Stimulated activated CD4-positive, alpha-beta T cell treated with anti-CD3 and anti-CD28 coated beads, TNF-alpha, amount 100 ng/mL, for 48 hours (primary cell): Measurements from ENCODE around the gene PPP1R27.

Experiments used
- DNase-seq, 3 donors: peaks; one replicate each; pipeline ENCODE4 v3.0.0-alpha.2; 2020; ENCODE audit warnings: low read depth in 3 of 3

PPP1R27 gene

DNA sequence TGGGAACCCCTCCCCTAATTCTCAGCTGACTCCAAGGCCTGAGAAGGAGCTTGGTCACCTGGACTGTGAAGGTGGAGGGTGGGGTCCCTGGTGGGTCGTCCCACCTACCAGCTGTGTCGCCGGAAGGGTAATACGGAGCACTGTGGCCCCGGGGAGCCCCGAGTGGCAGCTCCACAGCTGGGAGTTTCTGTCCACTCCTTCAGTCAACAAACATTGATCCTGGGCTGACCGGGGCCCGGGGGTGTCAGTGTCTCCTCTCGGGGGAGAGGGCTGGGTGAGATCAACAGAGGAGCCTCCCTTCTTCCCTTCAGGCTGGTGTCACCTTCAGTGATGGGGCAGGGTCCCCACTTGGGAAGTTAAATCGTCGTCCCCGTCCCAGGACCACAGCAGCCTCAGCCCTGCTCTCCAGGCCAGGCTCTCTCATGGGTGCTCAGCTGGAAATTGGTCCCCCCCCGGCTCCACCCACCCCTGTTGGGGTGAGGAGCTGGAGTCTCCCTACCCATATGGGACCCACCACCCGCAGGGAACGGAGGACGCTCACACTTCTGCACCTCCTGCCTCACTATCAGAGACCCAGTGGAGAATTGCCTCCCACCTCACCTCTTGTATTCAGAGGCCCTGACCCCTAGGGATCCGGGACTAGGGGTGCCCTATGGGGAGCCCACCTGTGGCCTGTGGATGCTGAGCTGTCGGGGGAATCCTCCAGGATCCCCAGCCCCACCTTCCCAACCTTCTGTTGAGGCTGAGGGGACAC lies 29.0 kb downstream of the PPP1R27 start:
- DNase-seq, result no peak

DNA sequence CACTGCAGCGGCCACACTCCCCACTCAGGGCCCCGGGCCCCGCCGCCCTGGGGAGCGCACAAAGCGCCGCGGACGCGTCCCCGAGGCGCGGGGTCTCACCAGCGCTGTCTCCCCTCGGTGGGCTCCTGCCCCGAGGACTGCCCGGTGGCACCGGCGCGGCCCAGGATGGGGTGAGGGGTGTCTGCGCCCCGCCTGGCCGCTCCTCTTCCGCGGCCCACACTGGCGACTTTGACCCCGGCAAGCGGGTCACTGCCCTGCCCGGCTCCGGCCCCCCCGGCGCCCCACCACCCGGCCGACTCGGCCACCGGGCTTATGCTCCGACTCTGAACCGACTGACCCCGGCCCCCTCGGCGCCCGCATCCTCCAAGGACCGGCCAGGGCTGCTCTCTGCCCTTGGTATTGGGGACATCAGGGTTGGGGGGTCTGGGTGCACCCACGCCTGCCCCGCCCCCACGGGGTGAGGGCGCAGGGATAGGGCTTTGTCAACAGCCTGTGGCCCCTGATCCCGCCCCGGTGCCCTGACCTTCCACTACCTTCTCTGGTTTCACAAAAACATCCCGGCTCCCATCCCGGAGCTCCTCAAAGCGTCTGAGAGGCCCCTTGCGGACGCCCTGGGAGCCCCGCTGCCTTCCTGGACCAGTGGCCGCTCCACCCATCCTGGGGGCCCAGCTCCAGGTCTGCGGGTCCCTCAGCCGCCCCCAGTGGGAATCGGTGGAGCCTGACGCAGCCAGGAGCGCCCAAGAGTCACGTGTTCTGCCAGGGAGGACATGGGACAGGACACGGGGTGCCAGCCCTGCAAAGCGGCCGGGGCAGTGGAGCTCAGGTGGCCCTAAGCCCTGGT lies 30.1 kb downstream of the PPP1R27 start:
- no peak for DNase-seq

GRCh38 chr17:81803728-81804558 lies 30.9 kb downstream of the PPP1R27 start, which contains the start of gene GCGR:
Gene GCGR (plus strand): TSS chr17:81804150. CDS start chr17:81809019, 4,869 bp downstream.
- DNase-seq, result no peak

GRCh38 chr17:81802856-81803643 lies 31.8 kb downstream of the PPP1R27 start:
- no peak for DNase-seq

DNA sequence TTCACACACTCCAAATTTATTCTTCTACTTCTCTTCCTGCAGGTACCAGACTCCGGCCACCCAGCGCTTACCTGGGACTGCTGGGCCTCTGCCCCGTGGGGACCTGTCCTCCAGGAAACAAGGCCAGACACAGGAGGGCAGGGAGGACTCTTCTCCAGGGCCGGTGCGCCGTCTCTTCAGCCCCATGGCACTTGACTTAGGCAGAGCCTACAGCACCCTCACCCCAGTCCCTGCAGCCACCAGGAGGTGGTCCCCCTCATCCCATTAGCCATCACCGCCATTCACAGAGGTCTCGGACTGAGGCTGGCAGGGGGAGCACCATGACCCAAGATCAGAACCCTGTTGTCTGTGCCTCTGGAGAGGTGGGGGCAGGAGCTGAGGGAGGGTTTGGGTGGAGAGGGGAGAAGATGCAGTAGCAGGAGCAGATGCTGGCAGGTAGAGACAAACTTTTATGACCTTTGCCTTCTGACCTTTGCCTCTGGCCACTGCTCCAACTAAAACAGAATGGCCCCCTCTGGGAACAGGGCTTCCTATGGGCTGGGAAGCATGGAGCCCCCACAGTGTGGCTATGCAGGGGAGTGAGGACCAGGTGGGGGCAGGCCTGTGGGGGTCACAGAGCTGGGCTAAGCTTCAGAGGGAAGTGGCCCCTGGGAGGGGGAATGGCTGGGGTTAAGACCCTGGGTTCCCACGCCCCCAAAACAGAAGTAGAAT lies 32.6 kb downstream of the PPP1R27 start:
- no peak for DNase-seq

DNA sequence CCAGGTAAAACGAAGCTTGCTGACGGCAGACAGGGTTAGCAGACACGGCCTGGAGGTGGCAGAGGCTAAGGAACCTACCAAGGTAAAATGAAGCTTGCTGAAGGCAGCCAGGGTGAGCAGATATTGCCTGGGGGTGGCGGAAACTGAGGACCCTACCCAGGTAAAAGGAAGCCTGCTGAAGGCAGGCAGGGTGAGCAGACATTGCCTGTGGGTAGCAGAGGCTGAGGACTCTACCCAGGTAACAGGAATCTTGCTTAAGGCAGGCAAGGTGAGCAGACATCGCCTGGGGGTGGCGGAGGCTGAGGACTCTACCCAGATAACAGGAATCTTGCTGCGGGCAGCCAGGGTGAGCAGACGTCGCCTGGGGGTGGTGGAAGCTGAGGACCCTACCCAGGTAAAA lies 33.5 kb downstream of the PPP1R27 start:
- DNase-seq, result no peak

DNA sequence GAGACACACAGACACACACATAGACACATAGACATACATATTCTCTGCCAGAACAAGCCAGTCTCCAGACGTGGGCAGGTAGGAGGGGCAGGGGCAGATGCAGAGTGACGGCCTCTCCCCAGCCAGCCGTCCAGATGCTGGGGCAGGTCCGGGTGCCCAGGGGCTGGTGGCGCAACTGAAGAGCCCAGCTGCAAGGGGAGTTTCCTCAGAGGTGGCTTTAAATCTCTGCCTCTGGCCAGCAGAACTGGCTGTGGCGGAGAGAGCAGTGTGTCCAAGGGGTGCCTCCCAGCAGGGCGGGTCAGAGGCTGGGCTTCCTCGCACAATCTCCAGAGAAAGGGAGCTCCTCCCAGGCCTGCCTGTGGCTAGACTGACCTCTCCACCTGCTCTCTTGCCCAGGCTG lies 40.3 kb downstream of the PPP1R27 start:
- DNase-seq, result no peak

GRCh38 chr17:81794074-81794476 lies 40.8 kb downstream of the PPP1R27 start:
- no peak for DNase-seq

GRCh38 chr17:81792675-81793615 lies 41.9 kb downstream of the PPP1R27 start:
- no peak for DNase-seq
